Stimulated activated CD8-positive, alpha-beta memory T cell treated with anti-CD3 and anti-CD28 coated beads, Interleukin-4, amount 100 ng/mL, for 1 hour (primary cell): ENCODE data around the gene CLIP4.

ENCODE experiments used
- DNase-seq, 2 donors: peaks; one replicate each; pipeline ENCODE4 v3.0.0-alpha.2; 2020; ENCODE audit warnings: low read depth in 2 of 2, low spot score in 1 of 2

CLIP4 gene

GRCh38 chr2:29129586-29130281 is 14.5 kb downstream of the CLIP4 start:
- no peak for DNase-seq

GRCh38 chr2:29130295-29130694 is 15.1 kb downstream of the CLIP4 start:
- DNase-seq, result no peak

- DNase-seq, result no peak
Measured at GRCh38 chr2:29134933-29135332, 19.7 kb downstream of the CLIP4 start.

GRCh38 chr2:29139152-29139551 is 23.9 kb downstream of the CLIP4 start:
- no peak for DNase-seq

GRCh38 chr2:29139731-29140130 is 24.5 kb downstream of the CLIP4 start:
- no peak for DNase-seq

GRCh38 chr2:29143657-29144056 is 28.4 kb downstream of the CLIP4 start:
- no peak for DNase-seq

GRCh38 chr2:29146197-29146596 is 31.0 kb downstream of the CLIP4 start:
- DNase-seq, result no peak

- no peak for DNase-seq
Measured at GRCh38 chr2:29147963-29148362, 32.7 kb downstream of the CLIP4 start.

- no peak for DNase-seq
Measured at GRCh38 chr2:29154610-29155009, 39.4 kb downstream of the CLIP4 start.

GRCh38 chr2:29155578-29155977 is 40.4 kb downstream of the CLIP4 start:
- no peak for DNase-seq

- DNase-seq, result no peak
Measured at GRCh38 chr2:29157131-29157530, 41.9 kb downstream of the CLIP4 start.

- DNase-seq, result no peak
Measured at GRCh38 chr2:29159125-29159524, 43.9 kb downstream of the CLIP4 start.

- DNase-seq, result no peak
Measured at GRCh38 chr2:29160184-29160583, 45.0 kb downstream of the CLIP4 start.

- DNase-seq, result no peak
Measured at GRCh38 chr2:29162204-29162928, 47.2 kb downstream of the CLIP4 start.

- DNase-seq, result no peak
Measured at GRCh38 chr2:29164091-29164846, 49.1 kb downstream of the CLIP4 start.

- DNase-seq, result no peak
Measured at GRCh38 chr2:29165362-29166241, 50.4 kb downstream of the CLIP4 start.

- DNase-seq, result no peak
Measured at GRCh38 chr2:29166242-29167039, 51.2 kb downstream of the CLIP4 start.

GRCh38 chr2:29174937-29175336 is 59.7 kb downstream of the CLIP4 start:
- no peak for DNase-seq

GRCh38 chr2:29175338-29175737 is 60.1 kb downstream of the CLIP4 start:
- no peak for DNase-seq

GRCh38 chr2:29182334-29182733 is 67.1 kb downstream of the CLIP4 start:
- DNase-seq, result no peak
